ENCODE results near the gene SMARCC1.

Gene SMARCC1

DNA sequence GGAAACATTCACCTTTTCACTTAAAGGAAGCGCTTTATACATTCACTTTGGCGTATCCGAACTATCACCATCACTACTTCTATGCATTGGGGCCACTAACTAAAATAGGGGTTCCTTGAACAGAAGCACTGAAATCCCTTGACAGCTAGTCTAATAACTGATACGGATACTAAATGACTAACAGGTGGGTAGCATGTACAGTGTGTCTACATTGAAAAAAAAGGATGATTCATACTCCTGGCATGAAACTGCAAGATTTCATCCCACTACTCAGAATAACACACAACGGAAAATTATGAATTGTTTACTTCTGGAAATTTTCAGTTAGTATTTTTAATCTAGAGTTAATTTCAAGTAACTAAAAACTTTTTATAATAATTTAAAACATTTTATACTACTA lies 96.7 kb downstream of the SMARCC1 start:
- no peak for TF ChIP-seq EZH2phosphoT487 (IDR thresholded peaks at IDR 0.05; ENCODE audit: borderline replicate concordance)
- TF ChIP-seq, protein P1, sequence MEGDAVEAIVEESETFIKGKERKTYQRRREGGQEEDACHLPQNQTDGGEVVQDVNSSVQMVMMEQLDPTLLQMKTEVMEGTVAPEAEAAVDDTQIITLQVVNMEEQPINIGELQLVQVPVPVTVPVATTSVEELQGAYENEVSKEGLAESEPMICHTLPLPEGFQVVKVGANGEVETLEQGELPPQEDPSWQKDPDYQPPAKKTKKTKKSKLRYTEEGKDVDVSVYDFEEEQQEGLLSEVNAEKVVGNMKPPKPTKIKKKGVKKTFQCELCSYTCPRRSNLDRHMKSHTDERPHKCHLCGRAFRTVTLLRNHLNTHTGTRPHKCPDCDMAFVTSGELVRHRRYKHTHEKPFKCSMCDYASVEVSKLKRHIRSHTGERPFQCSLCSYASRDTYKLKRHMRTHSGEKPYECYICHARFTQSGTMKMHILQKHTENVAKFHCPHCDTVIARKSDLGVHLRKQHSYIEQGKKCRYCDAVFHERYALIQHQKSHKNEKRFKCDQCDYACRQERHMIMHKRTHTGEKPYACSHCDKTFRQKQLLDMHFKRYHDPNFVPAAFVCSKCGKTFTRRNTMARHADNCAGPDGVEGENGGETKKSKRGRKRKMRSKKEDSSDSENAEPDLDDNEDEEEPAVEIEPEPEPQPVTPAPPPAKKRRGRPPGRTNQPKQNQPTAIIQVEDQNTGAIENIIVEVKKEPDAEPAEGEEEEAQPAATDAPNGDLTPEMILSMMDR (conservative IDR thresholded peaks at IDR 0.05; ENCODE audit: low read length): no peak
- Histone ChIP-seq H3K9ac (ENCODE audit: low read depth, low read length, poor library complexity, severe bottlenecking) (no peak overlapping the region), H3K79me2 (ENCODE audit: insufficient read depth, low read length) (no peaks in the 10 kb centered on the region), H4K20me1 (ENCODE audit: insufficient read depth, low read length, poor library complexity, severe bottlenecking) (no peaks in the 10 kb centered on the region), H3K4me2 (ENCODE audit: low read depth, low read length, poor library complexity, severe bottlenecking) (no peak overlapping the region), H3K4me1 (ENCODE audit: insufficient read depth, low read length, poor library complexity, severe bottlenecking) (no peaks in the 10 kb centered on the region), H3K9me3 (ENCODE audit: insufficient read depth, low read depth, low read length) (no peaks in the 10 kb centered on the region), H3K36me3 (ENCODE audit: insufficient read depth, low read length) (peaks cover 86% of the 10 kb centered on the region), H3F3A (ENCODE audit: low read depth) (no peaks in the 10 kb centered on the region), H3K27me3 (ENCODE audit: insufficient read depth, low read length, poor library complexity, severe bottlenecking) (no peaks in the 10 kb centered on the region), H2AFZ (ENCODE audit: low read length) (no peak overlapping the region), H3K9me2 (replicated peaks; ENCODE audit: low read depth, low read length) (no peaks in the 10 kb centered on the region), H3K4me3 (ENCODE audit: low read length, poor library complexity, severe bottlenecking) (no peak overlapping the region)

DNA sequence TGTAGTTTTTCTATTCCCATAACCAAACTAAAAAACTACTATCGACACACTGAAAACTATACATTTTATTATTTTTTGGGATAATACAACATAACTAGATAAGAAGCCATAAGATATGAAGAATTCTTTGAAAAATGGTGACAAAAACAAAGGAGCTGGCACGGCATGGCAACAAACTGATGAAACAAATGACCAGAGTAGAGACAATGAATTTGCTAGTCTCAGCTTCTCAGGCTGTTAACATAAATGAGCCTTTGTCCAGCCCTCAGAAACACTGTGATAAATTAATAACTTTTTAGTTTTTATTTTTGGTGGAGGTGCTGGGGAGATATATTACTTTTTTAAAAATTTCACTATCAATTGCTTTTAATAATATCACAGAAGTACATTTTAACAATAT lies 100.7 kb downstream of the SMARCC1 start:
- TF ChIP-seq, protein P1 (conservative IDR thresholded peaks at IDR 0.05; ENCODE audit: low read length): no peak
- TF ChIP-seq EZH2phosphoT487 (IDR thresholded peaks at IDR 0.05; ENCODE audit: borderline replicate concordance): no peak
- Histone ChIP-seq H3K4me3 (ENCODE audit: low read length, poor library complexity, severe bottlenecking) (no peak overlapping the region), H3K9ac (ENCODE audit: low read depth, low read length, poor library complexity, severe bottlenecking) (no peak overlapping the region), H4K20me1 (ENCODE audit: insufficient read depth, low read length, poor library complexity, severe bottlenecking) (no peaks in the 10 kb centered on the region), H3K4me1 (ENCODE audit: insufficient read depth, low read length, poor library complexity, severe bottlenecking) (no peaks in the 10 kb centered on the region), H2AFZ (ENCODE audit: low read length) (no peak overlapping the region), H3K9me2 (replicated peaks; ENCODE audit: low read depth, low read length) (no peaks in the 10 kb centered on the region), H3K9me3 (ENCODE audit: insufficient read depth, low read depth, low read length) (no peaks in the 10 kb centered on the region), H3K27me3 (ENCODE audit: insufficient read depth, low read length, poor library complexity, severe bottlenecking) (no peaks in the 10 kb centered on the region), H3F3A (ENCODE audit: low read depth) (no peaks in the 10 kb centered on the region), H3K36me3 (ENCODE audit: insufficient read depth, low read length) (peaks cover 86% of the 10 kb centered on the region), H3K4me2 (ENCODE audit: low read depth, low read length, poor library complexity, severe bottlenecking) (no peak overlapping the region), H3K79me2 (ENCODE audit: insufficient read depth, low read length) (no peaks in the 10 kb centered on the region)

- TF ChIP-seq, protein P1 (conservative IDR thresholded peaks at IDR 0.05; ENCODE audit: low read length): no peak
- no peak for TF ChIP-seq EZH2phosphoT487 (IDR thresholded peaks at IDR 0.05; ENCODE audit: borderline replicate concordance)
- Histone ChIP-seq H2AFZ (ENCODE audit: low read length) (no peak overlapping the region), H3K36me3 (ENCODE audit: insufficient read depth, low read length) (peaks cover 87% of the 10 kb centered on the region), H4K20me1 (ENCODE audit: insufficient read depth, low read length, poor library complexity, severe bottlenecking) (no peaks in the 10 kb centered on the region), H3K79me2 (ENCODE audit: insufficient read depth, low read length) (no peaks in the 10 kb centered on the region), H3K9me3 (ENCODE audit: insufficient read depth, low read depth, low read length) (no peaks in the 10 kb centered on the region), H3K9me2 (replicated peaks; ENCODE audit: low read depth, low read length) (no peaks in the 10 kb centered on the region), H3K27me3 (ENCODE audit: insufficient read depth, low read length, poor library complexity, severe bottlenecking) (no peaks in the 10 kb centered on the region), H3K4me3 (ENCODE audit: low read length, poor library complexity, severe bottlenecking) (no peak overlapping the region), H3K4me2 (ENCODE audit: low read depth, low read length, poor library complexity, severe bottlenecking) (no peak overlapping the region), H3K9ac (ENCODE audit: low read depth, low read length, poor library complexity, severe bottlenecking) (no peak overlapping the region), H3F3A (ENCODE audit: low read depth) (no peaks in the 10 kb centered on the region), H3K4me1 (ENCODE audit: insufficient read depth, low read length, poor library complexity, severe bottlenecking) (no peaks in the 10 kb centered on the region)
Measured at GRCh38 chr3:47678446-47679338, 103.0 kb downstream of the SMARCC1 start.

Data from Loucy (cell line).